GM12878 (cell line): Measurements from ENCODE around the gene NMNAT3. TPM values are rescaled to one million over a fixed set of nuclear protein-coding genes. Genes with fewer than 3 reads are reported as not detected.

Experiments used
- ATAC-seq: fragments of 200-7000 bp; cut with Tn5 transposase; 3 replicates; pipeline ENCODE4 v1.9.1; 2020; ENCODE audit warnings: mild to moderate bottlenecking, moderate library complexity
- BruUV-seq: library from RNA; stranded (reverse); fragments of 400-500 nt; replicated peaks from 2 replicates; lab custom pipeline; 2021; lab: Mats Ljungman, UMichigan
- CTCF ChIA-PET: fragments of 300-600 bp; sonication (Branson Sonifier 250); formaldehyde crosslinking; extraction: SDS; loops from one replicate; lab custom pipeline; 2021; ENCODE audit warnings: inconsistent platforms; lab: Yijun Ruan, JAX
- POLR2A ChIA-PET: fragments of 350-600 bp; formaldehyde crosslinking; extraction: SDS; loops from one replicate; lab custom pipeline; 2021; ENCODE audit warnings: inconsistent platforms; lab: Charles Lee
- RAD21 ChIA-PET: fragments of 300-600 bp; sonication (Branson Sonifier 250); formaldehyde crosslinking; loops from one replicate; lab custom pipeline; 2023; ENCODE audit warnings: antibody characterized with exemption; ENCODE audit not compliant: unreplicated experiment; lab: Charles Lee
- SMC1A ChIA-PET: fragments of 300-600 bp; sonication (Branson Sonifier 250); formaldehyde crosslinking; loops from one replicate; lab custom pipeline; 2023; ENCODE audit not compliant: unreplicated experiment, uncharacterized antibody; lab: Charles Lee
- DNase-seq: peaks from one replicate; pipeline ENCODE4 v3.0.0-alpha.2; 2011; ENCODE audit warnings: low read depth, low spot score
- FAIRE-seq: peaks from 3 replicates; lab custom pipeline; 2011; peaks lifted over from hg19 to GRCh38; lab: Jason Lieb, UNC
- H2AFZ ChIP-seq: 2 replicates; pipeline ENCODE4 v1.6.0; 2011; ENCODE audit warnings: low read depth, low read length, control low read depth; ENCODE audit not compliant: control insufficient read depth
- H3K27ac ChIP-seq: 2 replicates; pipeline ENCODE4 v1.5.1; 2011; ENCODE audit warnings: control low read depth; ENCODE audit not compliant: control insufficient read depth, insufficient read depth
- H3K27me3 ChIP-seq, 2 experiments: replicated peaks in 1 of 2; 2 replicates each; pipeline versions ENCODE4 v1.6.0 to v1.6.1; 2011; ENCODE audit warnings: low read length in 1 of 2; ENCODE audit not compliant: control insufficient read depth in 2 of 2, insufficient read depth in 2 of 2
- H3K36me3 ChIP-seq, 2 experiments: 2 replicates each; pipeline ENCODE4 v1.5.1; 2011; ENCODE audit warnings: low read length in 1 of 2; ENCODE audit not compliant: control insufficient read depth in 2 of 2, insufficient read depth in 2 of 2
- H3K4me1 ChIP-seq: 2 replicates; pipeline ENCODE4 v1.6.1; 2011; ENCODE audit warnings: mild to moderate bottlenecking, low read length, moderate library complexity, mixed read lengths; ENCODE audit not compliant: control insufficient read depth, insufficient read depth
- H3K4me2 ChIP-seq: 2 replicates; pipeline ENCODE4 v1.6.0; 2011; ENCODE audit warnings: control low read depth; ENCODE audit not compliant: control insufficient read depth, insufficient read depth
- H3K4me3 ChIP-seq: fragments of 200-600 bp; sonication (generic); 2 replicates; pipeline ENCODE4 v1.5.1; 2016
- H3K79me2 ChIP-seq: 2 replicates; pipeline ENCODE4 v1.6.0; 2011; ENCODE audit warnings: low read length; ENCODE audit not compliant: control insufficient read depth, insufficient read depth
- H3K9ac ChIP-seq: 2 replicates; pipeline ENCODE4 v1.8.0; 2011; ENCODE audit warnings: low read length, control low read depth, mixed read lengths; ENCODE audit not compliant: control insufficient read depth, insufficient read depth
- H3K9me3 ChIP-seq: replicated peaks from 3 replicates; pipeline ENCODE4 v1.5.1; 2011; ENCODE audit warnings: mild to moderate bottlenecking, low read length; ENCODE audit not compliant: control insufficient read depth, insufficient read depth
- H4K20me1 ChIP-seq: 2 replicates; pipeline ENCODE4 v1.6.0; 2011; ENCODE audit not compliant: control insufficient read depth, insufficient read depth
- BACH1 ChIP-seq: fragments of 450-650 bp; IDR thresholded peaks from 2 replicates; pipeline ENCODE4 v1.6.1; 2017; ENCODE audit warnings: mild to moderate bottlenecking, borderline replicate concordance
- CEBPB ChIP-seq, 2 experiments: fragments of 150-350 bp in 1 of 2; IDR thresholded peaks; 2 replicates each; pipeline ENCODE4 v1.6.1; 2012 to 2014; ENCODE audit warnings: low read depth in 2 of 2, low read length in 2 of 2, borderline replicate concordance in 1 of 2, inconsistent platforms in 1 of 2
- CREB1 ChIP-seq: IDR thresholded peaks from 2 replicates; pipeline ENCODE4 v1.6.1; 2012; ENCODE audit warnings: low read depth, mild to moderate bottlenecking, inconsistent platforms
- HCFC1 ChIP-seq: fragments of 150-350 bp; IDR thresholded peaks from 2 replicates; pipeline ENCODE4 v1.6.1; 2014; ENCODE audit warnings: low read length
- KAT2A ChIP-seq: conservative IDR thresholded peaks from 2 replicates; pipeline ENCODE4 v1.6.1; 2011; ENCODE audit warnings: low read depth, low read length; ENCODE audit not compliant: control insufficient read depth
- NFXL1 ChIP-seq: fragments of 450-650 bp; IDR thresholded peaks from 2 replicates; pipeline ENCODE4 v1.6.1; 2017; ENCODE audit warnings: antibody characterized with exemption, mild to moderate bottlenecking, borderline replicate concordance
- SIX5 ChIP-seq: IDR thresholded peaks from 2 replicates; pipeline ENCODE4 v1.6.1; 2011; ENCODE audit warnings: mild to moderate bottlenecking, low read depth, low read length, moderate library complexity; ENCODE audit not compliant: severe bottlenecking
- WGBS: methylation state at CpG from one replicate; pipeline ENCODE4 v1.1.6; 2016; ENCODE audit warnings: low lambda C conversion rate; ENCODE audit not compliant: insufficient replicate concordance, insufficient coverage; ENCODE audit errors: missing lambda C conversion rate; 5-methylcytosine and 5-hydroxymethylcytosine counted together
- in situ Hi-C: fragments of 300-500 bp; cut with MboI; formaldehyde crosslinking; loops from 9 replicates; pipeline ENCODE4 v1.14.3; 2018; ENCODE audit warnings: mixed read lengths
- intact Hi-C: fragments of 100-400 bp; cut with micrococcal nuclease; formaldehyde crosslinking; loops from one replicate; pipeline ENCODE4 v1.14.2; 2022; ENCODE audit not compliant: unreplicated experiment
- polyA plus RNA-seq, 11 experiments: library from polyadenylated mRNA; depleted of rRNA in 4 of 11; unstranded in 6 of 11; stranded (reverse) in 5 of 11; fragments of >200 nt; fragmentation: Nextera tagmentation in 4 of 11; fragmentation: Illumina TruSeq in 1 of 11; extraction: Ambion mirVana in 4 of 11; extraction: Trizol in 1 of 11; gene quantifications; 1 replicate in 1 of 11; 2 replicates in 10 of 11; pipeline versions ENCODE4 v1.2.1 to v1.2.3, GENCODE V29; 2011 to 2016; ENCODE audit warnings: inconsistent platforms in 2 of 11, missing spikeins in 2 of 11, low read depth in 1 of 11
- total RNA-seq, 4 experiments: library from RNA; depleted of rRNA in 3 of 4; stranded (reverse); fragments of >200 nt in 3 of 4; fragmentation: Illumina TruSeq in 1 of 4; extraction: Trizol in 1 of 4; gene quantifications; 2 replicates each; pipeline versions ENCODE4 v1.2.1 to v1.2.3, GENCODE V29; 2013 to 2021
- TF ChIP-seq, protein P1 (sequence below): fragments of 450-650 bp; IDR thresholded peaks from 2 replicates; pipeline ENCODE4 v1.6.1; 2017; ENCODE audit warnings: antibody characterized with exemption, mild to moderate bottlenecking, moderate library complexity
- TF ChIP-seq, protein P2 (sequence below): IDR thresholded peaks from 2 replicates; pipeline ENCODE4 v1.6.1; 2011; ENCODE audit warnings: borderline replicate concordance, low read depth, mild to moderate bottlenecking, moderate library complexity, low read length; ENCODE audit not compliant: insufficient read depth, poor library complexity, severe bottlenecking
- TF ChIP-seq, protein P3 (sequence below): fragments of 450-650 bp; IDR thresholded peaks from 2 replicates; pipeline ENCODE4 v1.6.1; 2016; ENCODE audit warnings: mild to moderate bottlenecking
- TF ChIP-seq, protein P4 (sequence below): IDR thresholded peaks from 2 replicates; pipeline ENCODE4 v1.6.1; 2012; ENCODE audit warnings: low read depth, low read length, improper control_type of control experiment

Gene NMNAT3
- total and polyA plus RNA-seq, 10 of the 15 experiments (the other 5 are each of a cell fraction or from before 2014, with no cell fraction given): under 0.01 to 0.92 (median 0.08) TPM; not detected in 4

DNA sequence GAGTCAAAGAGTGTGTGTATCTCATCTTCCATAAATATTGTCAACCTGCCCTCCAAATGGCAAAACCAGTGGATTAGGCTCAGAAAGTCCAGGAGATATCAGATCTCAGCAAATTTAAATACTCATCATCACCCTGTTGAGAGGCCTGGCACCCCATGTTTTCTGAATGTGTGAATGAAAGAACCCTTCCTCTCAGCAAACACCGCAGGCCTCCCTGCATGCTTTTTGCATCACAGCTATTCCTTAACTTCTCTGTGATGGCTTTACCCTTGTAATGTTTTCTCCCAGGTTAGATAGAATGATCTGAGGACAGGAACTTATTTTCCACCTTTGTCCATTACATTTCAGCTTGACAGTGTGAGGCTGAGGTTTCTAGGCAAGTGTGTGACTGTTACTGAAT is 43.6 kb upstream of the NMNAT3 start:
- in situ Hi-C loops (no loop called here), intact Hi-C loops (no loop called here)
- WGBS: 87% methylated on average over 1 of the region's 1 CpG
- TF ChIP-seq, protein P1, sequence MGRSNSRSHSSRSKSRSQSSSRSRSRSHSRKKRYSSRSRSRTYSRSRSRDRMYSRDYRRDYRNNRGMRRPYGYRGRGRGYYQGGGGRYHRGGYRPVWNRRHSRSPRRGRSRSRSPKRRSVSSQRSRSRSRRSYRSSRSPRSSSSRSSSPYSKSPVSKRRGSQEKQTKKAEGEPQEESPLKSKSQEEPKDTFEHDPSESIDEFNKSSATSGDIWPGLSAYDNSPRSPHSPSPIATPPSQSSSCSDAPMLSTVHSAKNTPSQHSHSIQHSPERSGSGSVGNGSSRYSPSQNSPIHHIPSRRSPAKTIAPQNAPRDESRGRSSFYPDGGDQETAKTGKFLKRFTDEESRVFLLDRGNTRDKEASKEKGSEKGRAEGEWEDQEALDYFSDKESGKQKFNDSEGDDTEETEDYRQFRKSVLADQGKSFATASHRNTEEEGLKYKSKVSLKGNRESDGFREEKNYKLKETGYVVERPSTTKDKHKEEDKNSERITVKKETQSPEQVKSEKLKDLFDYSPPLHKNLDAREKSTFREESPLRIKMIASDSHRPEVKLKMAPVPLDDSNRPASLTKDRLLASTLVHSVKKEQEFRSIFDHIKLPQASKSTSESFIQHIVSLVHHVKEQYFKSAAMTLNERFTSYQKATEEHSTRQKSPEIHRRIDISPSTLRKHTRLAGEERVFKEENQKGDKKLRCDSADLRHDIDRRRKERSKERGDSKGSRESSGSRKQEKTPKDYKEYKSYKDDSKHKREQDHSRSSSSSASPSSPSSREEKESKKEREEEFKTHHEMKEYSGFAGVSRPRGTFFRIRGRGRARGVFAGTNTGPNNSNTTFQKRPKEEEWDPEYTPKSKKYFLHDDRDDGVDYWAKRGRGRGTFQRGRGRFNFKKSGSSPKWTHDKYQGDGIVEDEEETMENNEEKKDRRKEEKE: no peak
- TF ChIP-seq, protein P2, sequence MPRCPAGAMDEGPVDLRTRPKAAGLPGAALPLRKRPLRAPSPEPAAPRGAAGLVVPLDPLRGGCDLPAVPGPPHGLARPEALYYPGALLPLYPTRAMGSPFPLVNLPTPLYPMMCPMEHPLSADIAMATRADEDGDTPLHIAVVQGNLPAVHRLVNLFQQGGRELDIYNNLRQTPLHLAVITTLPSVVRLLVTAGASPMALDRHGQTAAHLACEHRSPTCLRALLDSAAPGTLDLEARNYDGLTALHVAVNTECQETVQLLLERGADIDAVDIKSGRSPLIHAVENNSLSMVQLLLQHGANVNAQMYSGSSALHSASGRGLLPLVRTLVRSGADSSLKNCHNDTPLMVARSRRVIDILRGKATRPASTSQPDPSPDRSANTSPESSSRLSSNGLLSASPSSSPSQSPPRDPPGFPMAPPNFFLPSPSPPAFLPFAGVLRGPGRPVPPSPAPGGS: no peak
- TF ChIP-seq HCFC1 (no peak), NFXL1 (no peak), CEBPB (IDR thresholded peaks at IDR 0.05; ENCODE audit: borderline replicate concordance in 1 of 2, low read depth in 2 of 2, low read length in 2 of 2) (no peak), SIX5 (no peak), BACH1 (no peak), CREB1 (no peak), KAT2A (no peak)
- TF ChIP-seq, protein P3, sequence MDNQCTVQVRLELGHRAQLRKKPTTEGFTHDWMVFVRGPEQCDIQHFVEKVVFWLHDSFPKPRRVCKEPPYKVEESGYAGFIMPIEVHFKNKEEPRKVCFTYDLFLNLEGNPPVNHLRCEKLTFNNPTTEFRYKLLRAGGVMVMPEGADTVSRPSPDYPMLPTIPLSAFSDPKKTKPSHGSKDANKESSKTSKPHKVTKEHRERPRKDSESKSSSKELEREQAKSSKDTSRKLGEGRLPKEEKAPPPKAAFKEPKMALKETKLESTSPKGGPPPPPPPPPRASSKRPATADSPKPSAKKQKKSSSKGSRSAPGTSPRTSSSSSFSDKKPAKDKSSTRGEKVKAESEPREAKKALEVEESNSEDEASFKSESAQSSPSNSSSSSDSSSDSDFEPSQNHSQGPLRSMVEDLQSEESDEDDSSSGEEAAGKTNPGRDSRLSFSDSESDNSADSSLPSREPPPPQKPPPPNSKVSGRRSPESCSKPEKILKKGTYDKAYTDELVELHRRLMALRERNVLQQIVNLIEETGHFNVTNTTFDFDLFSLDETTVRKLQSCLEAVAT: no peak
- TF ChIP-seq, protein P4, sequence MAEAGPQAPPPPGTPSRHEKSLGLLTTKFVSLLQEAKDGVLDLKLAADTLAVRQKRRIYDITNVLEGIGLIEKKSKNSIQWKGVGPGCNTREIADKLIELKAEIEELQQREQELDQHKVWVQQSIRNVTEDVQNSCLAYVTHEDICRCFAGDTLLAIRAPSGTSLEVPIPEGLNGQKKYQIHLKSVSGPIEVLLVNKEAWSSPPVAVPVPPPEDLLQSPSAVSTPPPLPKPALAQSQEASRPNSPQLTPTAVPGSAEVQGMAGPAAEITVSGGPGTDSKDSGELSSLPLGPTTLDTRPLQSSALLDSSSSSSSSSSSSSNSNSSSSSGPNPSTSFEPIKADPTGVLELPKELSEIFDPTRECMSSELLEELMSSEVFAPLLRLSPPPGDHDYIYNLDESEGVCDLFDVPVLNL: no peak
- Histone ChIP-seq H3K4me1 (no peaks in the 10 kb centered on the region), H3K27me3 (no peaks in the 10 kb centered on the region), H3K9me3 (no peaks in the 10 kb centered on the region), H2AFZ (no peak overlapping the region), H3K4me3 (no peak overlapping the region), H3K36me3 (no peaks in the 10 kb centered on the region), H3K79me2 (no peaks in the 10 kb centered on the region), H3K9ac (no peak overlapping the region), H4K20me1 (no peaks in the 10 kb centered on the region), H3K27ac (no peak overlapping the region), H3K4me2 (no peak overlapping the region)
- ATAC-seq: no peak
- DNase-seq: no peak
- no peak for FAIRE-seq
- RAD21 ChIA-PET: no interaction called here
- POLR2A ChIA-PET: interaction anchor here (0.6 kb wide), 1 partner anchor 1412 kb away, joined by 3 read pairs; no protein-coding TSS in a partner anchor
- SMC1A ChIA-PET: no interaction called here
- CTCF ChIA-PET: no interaction called here
- no TSS peak for BruUV-seq
